ENCODE results near the gene APOD.
A peak's percentile ranks its signal among the peaks of the same experiment; 100 is the strongest.

The APOD gene

DNA sequence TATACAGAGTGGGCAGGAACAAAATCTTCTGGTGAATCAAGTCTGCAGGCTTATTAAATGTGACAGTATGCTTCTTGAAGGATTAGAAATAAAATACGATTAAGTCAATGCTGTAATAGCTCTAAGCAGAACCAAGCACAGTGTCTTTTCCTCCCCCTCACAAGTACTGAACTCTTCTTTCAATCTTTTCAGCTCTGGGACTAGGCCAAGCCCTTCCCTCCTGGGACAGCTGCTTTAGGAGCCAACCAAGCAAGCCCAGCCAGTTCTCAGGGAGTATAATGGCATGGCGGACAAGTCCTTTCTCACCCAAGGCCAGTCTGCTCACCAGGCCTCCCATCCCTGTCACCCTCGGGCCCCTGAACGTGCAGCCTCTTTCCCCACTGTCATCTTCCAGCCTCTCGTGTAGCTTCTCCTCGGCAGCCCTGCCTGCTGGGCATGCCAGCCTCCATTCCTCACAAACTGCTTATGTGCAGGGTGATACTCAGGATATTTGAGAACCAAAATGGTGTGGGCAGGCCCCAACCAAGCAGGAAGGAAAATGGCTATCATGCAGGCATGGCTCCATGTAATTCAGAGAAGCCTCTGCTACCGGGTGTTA is 32.3 kb downstream of the APOD start:
- no peak for DNase-seq

DNA sequence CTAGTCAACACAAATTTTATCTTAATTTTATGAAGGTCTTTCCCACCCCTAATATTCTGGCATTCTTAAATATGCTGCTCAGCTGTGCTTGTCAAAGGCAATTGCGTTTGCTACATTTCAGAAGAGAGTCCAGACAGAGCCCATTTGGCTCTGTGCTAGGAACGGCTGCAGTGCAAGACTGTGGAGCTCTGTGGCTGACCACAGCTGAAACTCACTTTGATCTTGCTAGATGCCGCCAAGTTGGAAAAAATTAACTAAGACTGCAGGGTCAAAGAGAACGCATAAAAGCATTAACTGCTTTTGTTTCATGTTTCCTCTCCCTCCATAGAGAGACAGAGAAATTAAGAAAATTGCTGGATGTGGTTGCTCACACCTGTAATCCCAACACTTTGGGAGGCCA is 33.0 kb downstream of the APOD start:
- no peak for DNase-seq

DNA sequence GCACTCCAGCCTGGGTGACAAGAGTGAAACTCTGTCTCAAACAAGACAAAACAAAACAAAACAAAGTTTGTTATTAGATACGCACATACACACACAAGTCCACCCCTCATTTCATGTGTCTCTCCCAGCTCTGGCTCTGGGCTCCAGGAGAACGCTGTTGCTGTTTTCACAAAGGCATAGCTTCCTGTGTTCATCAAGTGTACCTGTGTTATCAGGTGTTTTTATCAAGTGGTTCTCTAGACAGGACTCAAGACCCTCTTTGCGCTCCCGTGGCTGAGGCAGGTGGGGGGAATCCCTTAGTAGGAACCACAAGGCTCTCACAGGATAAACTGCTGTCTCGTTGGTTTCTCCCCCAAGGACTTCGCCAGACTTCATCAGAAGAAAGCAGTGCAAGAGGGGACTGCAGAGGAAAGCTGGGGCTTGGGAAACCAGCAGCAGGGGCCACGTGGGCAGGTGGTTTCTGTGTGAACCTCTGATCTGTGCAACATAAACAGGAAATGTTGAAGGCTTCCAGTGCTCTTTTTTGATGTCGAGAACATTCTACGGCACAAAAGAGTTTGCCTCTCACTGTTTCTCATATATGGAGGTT is 33.7 kb downstream of the APOD start:
- DNase-seq, result peak; percentile 55

DNA sequence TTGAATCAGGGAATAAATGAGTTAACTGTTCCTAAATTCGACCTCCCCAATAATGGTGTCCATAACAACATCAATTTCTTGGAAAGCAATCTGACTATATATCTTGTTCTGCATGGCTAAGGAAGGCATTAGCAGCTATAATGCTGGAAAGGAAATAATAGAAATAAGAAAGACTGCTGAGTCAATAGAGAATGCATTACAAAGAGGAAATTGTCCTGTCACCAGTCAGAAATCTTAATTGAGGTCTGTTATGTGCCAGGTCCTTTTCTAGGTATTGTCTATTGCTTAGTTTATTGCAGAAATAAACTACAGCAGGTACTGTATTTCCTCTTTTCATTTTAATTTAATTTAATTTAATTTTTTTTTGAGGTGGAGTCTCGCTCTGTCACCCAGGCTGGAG is 34.8 kb downstream of the APOD start:
- no peak for DNase-seq

DNA sequence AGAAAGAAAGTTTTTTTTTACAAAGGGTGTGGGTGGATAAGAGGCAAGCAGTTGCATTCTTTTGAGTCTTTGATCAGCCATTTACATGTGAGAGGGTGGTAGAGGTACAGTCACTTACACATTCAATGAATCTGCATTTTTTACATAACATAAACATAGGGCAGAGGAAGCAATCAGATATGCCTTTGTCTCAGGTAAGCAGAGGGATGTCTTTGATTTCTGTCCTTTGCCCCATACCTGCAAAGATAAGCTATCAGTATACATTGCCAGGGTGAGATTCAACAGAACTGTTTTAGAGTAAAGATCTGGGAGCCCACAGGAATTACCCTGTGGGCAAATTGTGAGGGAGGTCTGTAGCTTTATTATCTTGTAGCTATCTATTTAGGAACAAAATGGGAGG is 35.2 kb downstream of the APOD start:
- no peak for DNase-seq

DNA sequence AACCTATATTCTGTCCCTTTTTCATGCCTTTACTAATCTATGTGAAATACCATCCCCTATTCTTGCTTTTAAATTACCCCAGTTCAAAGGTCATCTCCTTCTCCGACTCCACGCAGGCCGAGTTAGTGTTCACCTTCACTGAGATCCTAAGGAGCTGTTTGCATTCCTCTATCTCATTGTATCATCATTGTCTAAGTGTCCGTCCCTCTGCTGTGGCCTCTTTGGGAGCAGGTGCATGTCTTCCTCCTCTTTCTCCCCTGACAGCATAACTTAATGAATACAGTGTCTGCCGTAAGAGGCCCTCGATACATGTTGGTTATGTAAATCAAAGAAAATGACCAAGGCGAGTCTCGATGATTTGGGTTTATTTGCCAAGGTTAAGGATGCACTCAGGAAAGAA is 35.7 kb downstream of the APOD start:
- peak; percentile 21 for DNase-seq

DNA sequence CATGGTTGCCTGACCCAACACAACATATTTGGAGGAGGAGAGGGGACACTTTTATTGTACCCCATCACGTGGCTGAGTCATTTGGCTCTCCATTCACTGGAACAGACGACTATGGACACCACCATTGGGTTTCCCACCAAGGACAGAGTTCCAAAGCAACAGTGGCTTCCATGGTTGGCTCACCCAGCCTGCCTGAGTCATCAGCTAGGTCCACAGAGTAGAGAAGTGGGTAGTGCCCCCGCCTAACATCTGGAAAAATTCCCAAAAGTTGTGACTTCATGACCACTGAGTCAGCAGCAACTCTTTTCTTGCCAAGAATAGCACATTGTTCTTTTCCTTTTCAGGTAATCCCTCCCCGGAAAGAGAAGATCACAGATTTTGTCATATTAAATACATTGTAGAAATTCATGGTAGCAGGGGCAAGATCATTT is 37.6 kb downstream of the APOD start:
- no peak for DNase-seq

DNA sequence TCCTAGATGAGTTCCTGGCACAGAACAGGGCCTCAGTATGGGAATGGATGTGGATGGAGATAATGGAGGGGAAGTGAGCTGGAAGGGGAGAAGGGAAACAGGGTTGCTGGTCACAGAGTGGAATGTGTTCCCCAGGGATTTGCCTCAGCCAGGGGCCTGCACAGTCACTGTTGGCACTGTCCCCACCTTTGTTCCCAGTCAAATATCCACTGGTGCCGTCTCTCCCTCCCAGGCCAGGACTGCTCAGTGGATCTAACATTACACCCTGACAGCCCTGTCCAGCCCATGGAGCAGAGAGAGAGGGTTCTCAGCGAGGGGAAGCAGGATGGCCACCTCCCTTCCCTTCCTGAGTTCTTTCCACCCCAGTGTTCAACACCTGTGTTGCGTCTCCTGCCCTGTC is 39.1 kb downstream of the APOD start:
- DNase-seq, result no peak

DNA sequence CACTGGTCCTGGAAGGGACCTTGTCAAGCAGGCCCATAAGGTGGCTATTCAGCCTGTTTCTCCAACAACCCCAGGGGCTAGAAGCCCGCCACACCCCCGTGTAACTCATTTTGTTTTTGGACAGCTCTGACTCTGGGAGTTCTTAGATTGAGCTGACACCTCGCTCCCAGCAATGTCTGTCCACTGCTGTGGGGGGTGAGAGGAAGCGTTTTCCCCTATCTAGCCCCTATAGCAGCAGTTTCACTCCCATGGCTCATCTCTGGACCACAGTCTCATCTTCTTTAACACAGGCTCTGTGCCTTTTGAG is 39.6 kb downstream of the APOD start:
- DNase-seq, result no peak

DNA sequence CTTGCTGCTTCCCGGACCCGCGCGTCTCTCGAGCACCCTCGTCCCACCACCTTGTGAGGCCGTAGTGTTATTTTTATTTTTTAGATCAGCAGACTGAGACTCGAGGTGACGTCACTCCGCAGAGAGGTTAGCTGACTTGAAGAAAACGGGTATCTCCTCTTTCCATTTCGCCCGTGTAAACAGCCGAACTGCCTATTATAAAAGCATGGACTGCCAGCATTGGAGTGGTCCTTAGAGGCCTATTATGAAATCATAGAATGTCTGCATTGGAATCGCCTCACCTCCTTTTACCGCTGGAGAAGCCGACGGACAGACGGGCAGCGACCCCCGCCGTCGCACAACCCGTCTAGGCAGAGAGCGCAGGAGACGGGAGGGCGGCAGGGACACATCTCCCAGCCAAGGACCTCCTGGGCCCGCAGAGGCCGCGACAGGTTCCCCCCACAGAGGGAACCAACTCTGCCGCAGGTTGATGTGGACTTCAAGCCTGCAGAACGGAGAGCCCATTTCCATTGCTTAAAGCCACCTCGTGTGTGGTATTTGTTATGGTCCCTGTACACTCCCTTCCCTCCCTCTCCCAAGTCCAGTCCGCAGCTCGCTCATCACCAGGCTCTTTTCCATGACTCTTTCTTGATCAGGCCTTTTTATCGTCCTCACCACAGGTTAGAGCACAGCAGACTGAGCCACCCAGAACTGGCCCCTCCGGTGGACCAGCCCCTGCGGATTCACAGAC is 40.1 kb downstream of the APOD start:
- peak; percentile 47 for DNase-seq

DNA sequence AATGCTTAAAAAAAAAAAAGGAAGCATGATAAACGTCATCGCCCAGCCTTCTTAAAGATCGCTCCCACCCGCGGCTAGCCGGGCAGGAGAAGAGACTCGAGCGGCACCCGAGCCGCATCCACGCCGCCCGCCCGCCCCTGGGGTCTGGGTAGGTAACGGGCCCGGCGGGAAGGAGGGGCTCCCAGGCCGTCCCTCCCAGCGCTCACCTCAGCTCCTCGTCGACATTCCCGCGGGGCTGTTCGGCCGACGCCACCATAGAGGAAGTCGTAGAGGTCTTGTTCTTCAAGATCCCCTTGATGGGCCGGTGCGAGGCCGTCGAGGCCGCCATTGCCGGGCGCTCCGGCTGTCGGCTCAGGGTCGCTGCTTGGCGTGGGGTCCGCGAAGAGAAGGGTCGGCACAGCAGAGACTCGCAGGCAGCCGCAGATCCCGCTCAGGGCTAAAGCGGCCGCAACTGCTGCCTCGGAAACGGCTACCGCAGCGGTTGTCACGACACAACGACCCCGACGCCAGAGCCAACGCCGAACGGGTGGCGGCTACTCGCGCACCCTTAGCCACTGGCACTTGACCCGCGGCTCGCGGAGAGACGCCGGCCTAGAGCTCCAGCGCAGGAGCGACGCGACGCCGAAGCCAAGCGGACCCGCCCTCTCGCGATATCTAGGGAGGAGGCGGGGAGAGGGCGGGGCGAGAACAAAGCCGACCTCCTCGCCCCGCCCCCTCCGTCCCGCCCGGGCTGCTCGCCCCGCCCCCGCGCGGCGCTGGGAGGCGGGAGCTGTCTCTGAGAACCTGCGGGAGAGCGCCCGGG is 40.8 kb downstream of the APOD start, which contains the start of gene PPP1R2:
PPP1R2 (minus strand) TSS at position 628 of the 802 bp plus-strand sequence; CDS start at position 328, 300 bp downstream.
- peak; percentile 78 for DNase-seq

DNA sequence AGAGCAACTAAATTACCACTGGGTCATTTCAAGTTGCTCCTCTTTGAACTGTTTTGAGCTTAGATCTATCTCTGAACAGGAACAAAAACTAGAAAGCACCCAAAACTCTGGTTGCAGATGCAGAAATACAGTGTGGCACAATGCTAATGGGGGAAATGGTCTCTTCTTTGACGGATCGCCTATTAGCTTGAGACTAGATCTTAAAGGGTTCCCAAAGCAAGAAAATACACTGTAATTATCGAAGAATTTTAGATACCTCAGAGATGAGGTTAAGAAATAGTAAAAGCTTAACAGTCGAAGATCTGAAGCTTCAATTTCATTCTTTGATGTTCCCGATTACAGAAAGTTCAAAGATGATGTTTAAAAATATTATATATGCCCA is 41.4 kb downstream of the APOD start:
- no peak for DNase-seq

DNA sequence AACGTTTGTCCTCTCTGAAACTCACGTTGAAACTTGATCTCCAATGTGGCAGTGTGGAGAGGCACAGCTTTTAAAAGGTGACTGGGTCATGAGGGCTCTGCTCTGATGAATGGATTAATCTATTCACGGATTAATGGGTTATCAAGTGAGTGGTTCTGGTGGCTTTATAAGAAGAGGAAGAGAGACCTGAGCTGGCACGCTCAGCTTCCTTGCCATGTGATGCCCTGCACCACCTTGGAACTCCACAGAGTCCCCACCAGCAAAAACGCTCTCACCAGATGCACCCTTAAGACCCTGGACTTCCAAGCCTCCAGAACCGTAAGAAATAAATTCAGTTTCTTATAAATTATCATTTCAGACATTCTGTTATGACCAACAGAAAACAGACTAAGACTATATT is 43.2 kb downstream of the APOD start:
- DNase-seq, result no peak

DNA sequence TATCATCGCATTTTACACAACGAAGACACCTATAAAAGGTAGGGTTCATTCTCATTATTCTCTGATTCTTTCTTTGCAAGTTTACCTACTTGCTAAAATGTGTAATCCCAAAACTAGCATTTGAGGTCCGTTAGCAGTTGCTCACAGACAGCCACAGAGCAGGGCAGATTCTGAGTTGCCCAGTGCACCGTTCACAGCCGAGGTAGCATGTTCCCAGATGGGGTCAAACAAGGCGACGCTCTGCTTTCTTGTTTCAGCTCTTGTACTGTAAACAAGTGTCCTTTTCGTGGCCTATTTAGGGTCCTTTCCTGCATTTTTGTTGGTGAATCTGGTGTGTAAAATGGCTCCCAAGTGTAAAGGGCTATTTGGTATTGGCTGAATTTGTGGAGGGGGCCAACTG is 43.7 kb downstream of the APOD start:
- DNase-seq, result no peak

DNA sequence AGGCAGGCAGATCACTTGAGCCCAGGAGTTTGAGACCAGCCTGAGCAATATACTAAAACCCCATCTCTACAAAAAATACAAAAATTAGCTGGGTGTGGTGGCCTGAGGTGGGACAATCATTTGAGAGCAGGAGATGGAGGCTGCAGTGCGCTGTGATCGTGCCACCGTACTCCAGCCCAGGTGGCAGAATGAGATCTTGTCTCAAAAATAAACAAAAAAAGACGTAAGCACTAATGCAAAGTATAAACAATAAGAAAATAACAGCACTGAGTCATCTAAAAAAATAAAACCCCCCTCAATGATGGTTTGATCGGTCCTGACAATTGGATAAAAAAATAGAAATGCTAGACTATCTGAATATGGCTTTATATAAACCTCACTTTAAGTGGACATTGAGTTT is 44.3 kb downstream of the APOD start:
- DNase-seq, result no peak

DNA sequence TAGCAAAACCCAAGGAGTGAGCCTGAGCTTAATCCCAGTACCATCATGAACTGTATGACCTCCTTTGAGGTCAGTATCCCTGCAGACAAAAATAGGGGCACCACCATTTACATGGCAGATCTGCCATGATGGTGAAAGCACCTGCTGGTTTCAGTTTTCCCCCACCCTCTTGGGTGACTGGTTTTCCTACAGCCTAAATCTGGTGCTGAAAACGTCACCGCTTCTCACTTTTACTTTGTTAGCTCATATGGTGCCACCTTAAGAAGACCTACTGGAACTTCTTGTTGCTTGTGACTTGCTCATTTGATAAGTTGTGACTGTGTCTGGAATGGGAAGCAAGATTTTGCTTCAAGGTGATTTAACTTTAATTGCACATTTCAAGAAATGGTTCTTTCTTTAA is 45.7 kb downstream of the APOD start:
- no peak for DNase-seq

DNA sequence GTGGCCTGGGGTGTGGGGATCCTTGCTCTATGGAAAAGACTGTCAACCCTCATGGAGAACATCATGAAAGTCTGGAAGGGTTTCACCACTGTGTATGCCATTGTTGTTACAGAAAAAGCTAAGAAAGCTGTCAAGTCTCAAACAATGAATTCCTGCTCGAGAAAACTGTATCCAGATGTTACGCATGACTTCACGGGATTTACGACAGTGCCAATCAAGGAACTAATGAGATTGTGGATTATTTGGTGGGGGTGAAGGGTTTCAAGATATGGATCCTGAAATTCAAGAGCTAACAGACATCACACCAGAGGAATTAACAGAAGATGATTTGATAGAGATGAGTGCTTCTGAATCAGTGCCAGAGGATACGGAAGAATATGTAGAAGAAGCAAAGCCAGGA is 48.4 kb downstream of the APOD start:
- DNase-seq, result no peak

DNA sequence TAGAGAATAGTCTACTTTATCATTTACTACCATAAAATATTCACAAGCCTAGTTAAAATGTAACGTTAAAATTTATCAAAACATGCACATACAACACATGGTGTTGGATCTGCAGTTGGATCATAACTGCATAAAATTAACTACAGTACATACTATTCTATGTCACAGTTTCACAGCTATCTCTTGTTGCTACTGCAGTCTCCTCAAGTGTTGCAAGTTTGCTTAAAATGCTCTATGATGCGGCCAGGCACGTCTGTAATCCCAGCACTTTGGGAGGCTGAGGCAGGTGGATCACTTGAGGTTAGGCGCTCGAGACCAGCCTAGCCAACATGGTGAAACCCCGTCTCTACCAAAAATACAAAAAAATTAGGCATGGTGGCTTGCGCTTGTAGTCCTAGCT is 50.9 kb downstream of the APOD start:
- DNase-seq, result no peak

DNA sequence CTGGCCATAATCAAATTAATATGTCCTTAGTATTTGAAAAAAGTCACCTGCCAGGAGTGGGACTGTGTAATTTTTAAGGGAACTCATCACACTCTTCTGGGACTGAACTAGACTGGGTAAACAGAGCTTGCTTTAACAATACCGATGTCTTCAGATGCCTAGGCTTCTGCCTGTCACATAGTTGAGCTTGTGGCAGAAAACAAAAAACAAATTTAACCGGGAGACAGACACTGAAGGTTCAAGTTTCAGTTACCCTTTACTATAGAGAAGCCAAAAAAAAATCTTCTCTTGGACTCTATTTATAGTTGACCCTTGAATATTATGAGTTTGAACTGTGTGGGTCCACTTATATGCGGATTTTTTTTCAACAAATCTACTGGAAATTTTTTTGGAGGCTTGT is 51.4 kb downstream of the APOD start:
- DNase-seq, result no peak

DNA sequence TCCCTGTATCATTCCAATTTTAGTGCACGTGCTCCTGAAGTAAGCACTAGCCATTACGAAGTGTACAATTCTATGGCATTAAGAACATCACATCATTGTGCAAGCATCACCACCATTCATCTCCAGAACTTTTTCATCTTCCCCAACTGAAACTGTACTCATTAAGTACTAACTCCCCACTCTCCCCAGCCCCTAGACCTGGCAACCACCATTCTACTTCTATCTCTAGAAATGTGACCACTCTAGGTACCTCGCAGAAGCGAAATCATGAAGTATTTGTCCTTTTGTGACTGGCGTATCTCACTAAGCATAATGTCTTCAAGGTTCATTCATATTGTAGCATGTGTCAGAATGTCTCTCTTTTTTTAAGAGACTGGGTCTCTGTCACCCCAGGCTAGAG is 52.1 kb downstream of the APOD start:
- DNase-seq, result no peak

DNA sequence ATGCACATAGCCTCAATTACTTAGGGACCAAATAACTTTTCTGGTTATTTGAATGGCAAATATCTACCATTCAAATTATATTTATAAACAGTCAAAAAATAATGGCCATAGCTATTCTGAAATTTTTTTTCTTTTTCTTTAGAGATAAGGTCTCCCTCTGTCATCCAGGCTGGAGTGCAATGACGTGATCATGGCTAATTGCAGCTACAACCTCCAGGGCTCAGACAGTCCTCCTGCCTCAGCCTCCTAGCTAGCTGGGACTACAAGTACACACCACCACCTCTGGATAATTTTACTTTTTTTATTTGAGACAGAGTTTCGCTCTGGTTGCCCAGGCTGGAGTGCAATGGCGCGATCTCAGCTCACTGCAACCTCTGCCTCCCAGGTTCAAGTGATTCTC is 57.2 kb downstream of the APOD start:
- DNase-seq, result no peak

DNA sequence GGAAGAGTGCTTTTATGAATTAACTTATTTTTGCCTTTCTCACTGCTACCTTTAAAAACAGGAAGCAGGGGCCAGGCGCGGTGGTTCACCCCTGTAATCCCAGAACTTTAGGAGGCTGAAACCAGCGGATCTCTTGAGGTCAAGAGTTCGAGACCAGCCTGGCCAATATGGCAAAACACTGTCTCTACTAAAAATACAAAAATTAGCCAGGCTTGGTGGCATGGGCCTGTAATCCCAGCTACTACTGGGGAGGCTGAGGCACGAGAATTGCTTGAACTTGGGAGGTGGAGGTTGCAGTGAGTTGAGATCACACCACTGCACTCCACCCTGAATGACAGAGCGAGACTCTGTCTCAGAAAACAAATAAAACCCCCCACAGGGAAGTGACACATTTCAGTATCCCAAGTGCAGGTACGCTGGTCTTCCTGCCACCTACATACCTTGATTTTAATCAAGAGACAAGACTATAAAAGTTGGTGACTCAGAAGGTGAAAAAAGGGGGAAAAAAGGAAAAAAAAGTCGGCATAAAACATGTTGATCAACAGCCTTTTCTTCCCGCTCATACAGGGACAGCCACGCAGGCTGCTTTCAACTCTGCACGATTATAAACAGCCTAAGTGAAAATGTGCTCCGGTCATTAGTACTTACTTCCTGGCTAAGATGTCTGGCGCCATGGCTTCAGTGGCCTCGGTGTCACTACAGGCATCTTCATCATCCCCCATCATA is 59.4 kb downstream of the APOD start:
- DNase-seq, result no peak
